Stimulated activated CD4-positive, alpha-beta T cell treated with anti-CD3 and anti-CD28 coated beads, Interleukin-15, amount 100 ng/mL, for 48 hours (primary cell): ENCODE measurements around the gene LZTFL1.

Experiments
- DNase-seq, 2 donors: peaks; one replicate each; pipeline ENCODE4 v3.0.0-alpha.2; 2020; ENCODE audit warnings: low read depth in 2 of 2

LZTFL1 gene

DNA sequence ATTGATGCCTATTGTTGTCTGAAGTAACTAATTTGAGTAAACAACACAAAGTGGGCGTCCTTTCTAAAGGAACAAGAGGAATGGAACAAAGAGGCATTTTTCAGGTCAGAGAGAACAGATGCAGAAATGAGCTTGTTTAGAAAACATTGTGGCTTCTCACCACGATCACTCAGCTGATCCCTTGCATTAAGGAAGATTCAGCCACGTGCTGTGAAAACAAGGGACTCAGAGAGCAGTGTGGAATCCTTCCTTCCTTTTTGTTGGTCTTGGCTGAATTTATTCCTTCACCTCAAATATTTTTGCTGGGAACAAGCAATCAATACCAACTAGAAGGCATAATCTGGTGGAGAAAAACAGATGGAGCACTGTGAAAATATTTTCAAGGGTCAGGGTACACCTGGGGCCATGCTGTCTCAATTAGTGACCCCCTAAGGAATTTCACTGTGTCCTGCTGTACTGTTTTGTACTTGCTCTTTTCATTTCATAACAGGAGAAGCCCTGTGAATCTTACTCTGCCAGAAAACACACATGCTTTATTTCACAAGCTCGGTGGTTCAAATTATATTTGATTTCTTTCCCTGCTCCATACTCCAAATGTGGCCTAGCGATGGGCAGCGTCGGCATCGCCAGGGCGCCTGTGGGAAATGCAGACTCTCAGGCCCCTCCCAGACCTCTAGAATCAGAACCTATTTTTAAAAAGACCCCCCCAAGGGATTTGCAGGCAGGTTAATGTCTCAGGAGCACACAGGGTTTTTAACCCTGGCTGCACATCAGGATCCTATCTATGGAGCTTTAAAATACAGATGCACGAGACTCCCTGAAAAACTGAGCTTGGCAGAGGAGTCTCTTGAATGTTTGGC is 34.0 kb downstream of the LZTFL1 start:
- no peak for DNase-seq

DNA sequence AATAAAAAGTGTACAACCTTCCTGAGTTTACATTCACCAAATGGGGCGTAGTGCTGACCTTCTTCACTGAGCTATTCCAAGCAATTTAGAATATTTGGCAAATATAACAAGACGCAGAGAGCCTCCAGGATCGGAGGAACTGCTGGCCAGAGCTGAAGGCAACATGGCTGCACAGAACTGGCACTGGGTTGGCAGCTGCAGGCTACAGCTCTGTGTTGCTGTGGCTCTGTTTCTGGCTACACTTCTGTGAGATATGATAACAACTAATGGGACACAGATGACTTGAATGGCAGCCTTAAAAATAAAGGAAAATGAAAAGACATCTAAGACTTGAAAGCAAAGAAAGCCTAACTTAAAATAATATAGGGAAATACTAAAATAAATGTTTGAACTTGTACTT is 34.8 kb downstream of the LZTFL1 start:
- no peak for DNase-seq

DNA sequence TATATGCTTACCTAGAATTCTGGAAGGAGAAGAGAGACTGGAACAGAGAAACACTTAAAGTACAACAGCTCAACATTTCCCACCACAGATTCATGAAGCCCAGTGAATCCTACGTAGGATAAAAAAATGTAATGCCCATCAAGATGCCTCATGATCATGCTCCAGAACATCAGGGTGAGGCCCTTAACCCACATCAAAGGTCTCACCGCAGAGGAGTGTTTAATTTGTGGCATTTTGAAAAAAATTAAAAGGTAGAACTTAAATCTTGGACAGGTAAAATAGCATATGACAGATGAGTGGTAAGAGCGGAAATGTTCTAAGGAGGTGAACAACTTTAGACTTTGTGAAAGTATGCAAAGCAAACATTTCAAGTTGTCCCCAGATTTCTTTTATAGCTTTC is 35.8 kb downstream of the LZTFL1 start:
- DNase-seq = no peak

DNA sequence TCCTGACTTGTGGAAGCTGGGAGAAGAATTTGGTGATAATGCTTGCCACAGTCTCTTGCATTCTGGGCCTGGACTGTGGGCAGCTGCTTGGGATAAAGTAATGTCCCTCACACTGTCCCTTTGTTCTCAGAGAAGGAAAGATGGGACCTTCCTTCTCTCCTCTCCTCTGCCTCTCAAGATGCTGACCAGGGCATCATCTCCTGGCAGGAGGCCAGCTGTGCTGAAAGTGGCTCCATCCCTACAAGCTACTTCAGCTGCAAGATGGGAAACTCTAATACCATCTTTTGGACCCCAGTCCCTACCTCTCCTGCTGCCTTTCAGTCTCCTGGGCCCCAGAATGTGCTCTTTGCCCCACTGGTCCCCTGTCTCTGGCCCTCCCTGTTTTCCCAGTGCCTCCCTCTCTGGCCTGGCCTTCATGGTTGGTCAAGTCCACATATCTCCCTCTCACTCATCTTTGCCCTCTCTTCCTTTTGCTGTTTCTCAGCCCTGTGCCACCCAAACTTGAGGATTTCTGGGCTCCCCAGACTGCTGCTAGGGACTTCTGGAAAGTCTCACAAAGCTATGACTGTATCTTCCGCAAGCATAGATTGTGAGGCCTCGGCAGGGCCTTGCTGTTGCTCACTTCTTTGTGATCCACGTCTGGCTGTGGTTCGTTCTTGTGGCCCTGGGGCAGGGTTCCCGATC is 38.5 kb downstream of the LZTFL1 start:
- DNase-seq = no peak

DNA sequence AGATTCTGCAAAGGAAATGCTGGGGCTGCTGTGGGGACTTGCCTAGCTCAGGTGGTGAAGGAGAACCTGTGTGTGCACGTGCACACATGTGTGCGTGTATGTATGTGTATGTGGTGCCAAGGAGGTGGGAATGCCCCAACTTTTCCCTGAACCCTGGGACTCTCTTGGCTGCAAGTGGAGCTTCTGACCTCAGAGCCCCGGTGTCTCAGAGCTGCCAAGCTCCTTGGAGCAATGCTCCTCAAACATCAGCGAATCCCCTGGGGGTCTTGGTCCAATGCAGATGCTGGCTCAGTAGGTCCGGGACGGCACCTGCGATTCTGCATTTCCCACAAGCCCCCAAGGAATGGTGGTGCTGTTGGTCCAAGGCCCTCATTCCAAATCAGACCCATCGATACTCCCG is 39.8 kb downstream of the LZTFL1 start:
- DNase-seq = no peak

DNA sequence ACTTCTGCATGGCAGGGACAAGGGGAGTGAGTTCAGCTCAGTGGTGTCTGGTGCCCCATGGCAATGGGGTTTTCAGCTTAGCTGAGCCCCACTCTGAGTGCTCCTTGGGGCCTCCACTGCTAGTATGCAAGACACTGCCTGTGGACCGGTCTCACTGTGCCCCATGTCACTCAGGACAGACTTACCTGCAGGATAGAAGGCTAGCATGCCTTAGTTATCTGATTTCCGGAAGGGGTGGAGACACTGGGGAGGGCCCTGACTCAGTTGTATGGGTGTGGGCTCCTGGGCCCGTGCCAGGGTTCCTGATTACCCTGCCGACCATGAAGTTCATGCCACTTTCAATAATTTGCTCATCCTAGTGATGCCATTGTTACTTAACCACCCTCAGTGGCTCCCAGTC is 41.3 kb downstream of the LZTFL1 start:
- no peak for DNase-seq

DNA sequence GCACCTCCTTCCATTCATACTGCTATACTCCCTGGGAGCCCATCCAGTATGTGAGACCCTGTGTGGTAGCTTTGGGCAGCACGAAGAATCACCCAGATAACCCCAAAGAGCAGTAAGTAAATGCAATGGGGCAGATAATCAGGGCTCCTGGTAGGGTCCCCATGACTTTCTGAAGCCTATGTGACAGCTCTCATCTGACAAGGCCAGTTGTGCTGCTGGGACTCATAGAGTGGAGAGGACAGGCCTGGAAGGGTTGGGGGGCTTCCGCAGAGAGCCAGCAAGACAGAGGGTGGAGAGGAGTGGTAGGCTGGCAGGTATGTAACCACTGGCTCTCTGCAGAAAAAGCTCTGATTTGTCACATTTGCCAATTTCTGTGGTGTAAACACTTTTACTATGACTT is 42.3 kb downstream of the LZTFL1 start:
- no peak for DNase-seq

DNA sequence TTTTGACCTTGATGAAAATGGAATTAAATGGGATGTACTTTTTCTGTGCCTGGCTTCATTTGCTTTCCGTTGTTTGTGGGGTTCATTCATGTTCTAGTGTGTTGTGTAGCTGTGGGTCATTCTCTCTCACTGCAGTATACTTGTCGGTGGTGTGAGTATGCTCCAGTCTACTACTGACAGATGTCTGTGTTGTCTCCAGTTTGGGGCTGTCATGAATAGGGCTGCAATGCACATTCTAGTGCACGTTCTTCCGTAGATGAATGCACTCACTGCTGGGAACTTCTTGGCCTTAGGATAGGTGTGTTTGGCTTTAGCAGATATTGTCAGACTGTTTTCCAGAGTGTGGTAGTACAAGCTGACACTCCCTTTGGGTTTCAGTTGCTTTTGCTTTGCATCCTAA is 43.9 kb downstream of the LZTFL1 start:
- no peak for DNase-seq

DNA sequence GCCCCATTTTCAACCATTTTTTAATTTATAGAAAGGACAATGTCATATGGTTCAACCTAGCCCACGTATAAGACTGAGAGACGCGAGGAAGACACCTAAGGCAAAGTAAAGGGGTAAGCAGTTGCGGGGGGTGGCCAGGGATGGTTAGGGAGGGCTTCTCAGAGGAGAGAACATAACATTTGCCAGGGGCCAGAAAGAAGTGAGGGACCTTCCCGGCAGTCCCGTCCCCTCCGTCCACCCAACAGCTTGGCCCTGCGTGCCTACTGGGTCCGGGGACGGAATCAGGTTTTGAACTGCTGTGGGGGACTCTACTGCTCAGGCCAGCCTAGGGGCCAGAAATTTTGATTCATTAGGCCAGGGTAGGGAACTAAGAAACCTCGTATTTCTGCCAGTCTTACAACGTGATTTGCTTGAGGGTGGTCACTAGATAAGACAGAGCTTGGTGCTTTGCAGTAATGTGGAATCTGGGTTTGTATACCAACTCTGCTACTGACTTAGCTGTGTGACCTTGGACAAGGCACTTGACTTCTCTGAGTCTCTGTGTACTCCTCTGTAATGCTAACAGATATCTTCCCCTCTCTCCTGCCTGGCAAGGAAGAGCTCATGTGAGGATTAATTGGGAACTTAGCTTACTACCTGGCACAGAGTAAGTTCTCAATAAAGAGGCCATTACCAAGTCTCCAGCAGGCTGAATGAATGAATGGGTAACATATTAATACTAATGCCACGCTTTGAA is 44.8 kb downstream of the LZTFL1 start:
- no peak for DNase-seq

DNA sequence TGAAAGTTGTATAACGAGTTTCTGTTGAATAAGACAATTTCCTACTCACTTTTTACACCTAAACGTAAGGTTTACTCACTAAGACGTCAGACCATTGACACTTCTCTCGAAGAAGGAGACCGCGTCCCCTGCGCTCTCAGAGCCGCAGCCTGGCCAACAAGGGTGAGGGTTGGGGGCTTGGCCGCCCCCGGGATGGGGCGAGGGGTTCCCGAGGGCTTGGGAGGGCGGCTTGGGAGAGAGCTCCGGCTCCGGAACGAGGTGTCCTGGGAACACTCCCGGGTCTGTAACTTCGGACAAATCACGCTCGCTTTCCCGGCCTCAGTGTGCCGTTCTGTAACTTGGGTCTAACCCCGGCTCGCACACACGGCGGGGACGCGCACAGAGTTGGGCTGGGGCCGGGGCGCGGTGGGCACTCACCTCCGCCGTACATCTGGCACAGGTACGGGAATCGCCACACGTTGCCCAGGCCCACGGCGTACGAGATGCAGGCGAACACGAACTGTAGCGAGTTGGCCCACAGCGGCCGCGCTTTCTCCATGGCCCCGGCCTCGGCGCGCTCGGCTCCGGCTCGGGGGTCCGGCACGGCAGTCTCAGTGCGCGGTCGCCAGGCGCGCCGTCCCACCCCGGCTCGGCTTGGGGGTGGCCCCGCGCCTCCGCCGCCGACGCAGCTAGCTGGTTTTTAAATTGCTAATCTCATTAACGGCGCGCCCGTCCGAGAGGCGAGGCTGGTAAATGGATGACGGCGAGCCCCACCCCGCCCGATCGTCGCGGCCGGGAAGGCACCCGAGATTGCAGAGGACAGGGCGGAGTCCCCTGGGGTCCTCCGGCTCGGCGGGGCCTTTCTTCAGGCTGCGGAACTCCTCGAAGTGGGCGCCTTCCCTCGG is 45.8 kb downstream of the LZTFL1 start, which contains the start of gene SLC6A20:
Gene SLC6A20, minus strand, starts transcription at position 655 of the 884 bp plus-strand sequence. Its CDS starts 117 bp downstream, at position 538.
- DNase-seq = no peak

DNA sequence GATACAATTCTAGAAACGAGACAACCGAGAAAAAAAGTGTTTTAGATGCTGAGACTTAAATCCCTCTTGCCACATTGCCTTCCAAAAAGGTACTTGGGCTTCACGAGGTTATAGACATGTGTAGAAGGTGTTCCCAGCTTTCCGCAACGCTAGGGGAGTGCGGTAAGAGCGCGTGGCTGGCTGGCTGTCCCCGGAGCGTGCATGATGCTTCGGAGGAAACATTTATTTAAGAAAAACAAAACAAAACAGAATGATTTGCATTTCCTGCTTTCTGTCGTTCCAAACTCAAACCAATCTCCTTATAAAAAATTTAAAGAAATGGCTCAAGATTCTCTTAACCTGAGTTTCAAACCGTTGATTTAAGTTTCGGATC is 46.4 kb downstream of the LZTFL1 start:
- no peak for DNase-seq

DNA sequence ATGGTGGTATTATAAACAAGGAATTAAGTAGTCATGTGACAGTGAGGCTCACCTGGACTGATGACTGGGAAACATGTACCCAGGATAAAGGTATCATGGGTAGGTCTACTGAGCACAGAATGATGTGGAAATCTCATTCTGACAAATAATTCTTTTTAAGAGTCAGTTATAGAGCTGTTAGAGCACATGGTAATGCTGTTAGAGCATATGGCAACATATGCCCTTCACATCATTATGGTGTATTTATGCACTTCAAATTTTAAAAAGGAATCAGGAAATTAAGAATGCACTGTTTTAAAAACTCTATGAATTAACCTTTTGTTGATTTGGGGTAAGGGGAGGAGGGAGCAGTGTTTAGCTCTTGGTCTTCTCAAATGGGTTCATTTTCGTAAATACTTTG is 47.3 kb downstream of the LZTFL1 start:
- no peak for DNase-seq

DNA sequence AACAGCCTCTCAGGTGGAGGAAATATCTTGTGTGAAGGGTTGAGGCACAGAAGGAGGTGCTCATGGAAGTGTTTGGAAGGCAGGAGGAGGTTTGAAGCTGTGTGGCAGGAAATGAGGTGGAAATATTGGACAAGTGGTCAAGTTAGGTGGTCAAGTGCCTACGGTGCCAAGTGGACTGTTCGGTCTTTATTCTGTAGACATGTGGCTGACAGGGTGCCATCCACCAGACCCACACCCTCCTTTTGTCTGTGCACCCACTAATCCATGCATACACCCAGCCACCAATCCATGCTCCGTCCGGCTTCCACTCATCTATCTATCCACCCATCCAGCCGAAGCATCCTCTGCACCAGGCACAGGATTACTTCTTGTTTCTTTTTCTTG is 47.8 kb downstream of the LZTFL1 start:
- DNase-seq = no peak

DNA sequence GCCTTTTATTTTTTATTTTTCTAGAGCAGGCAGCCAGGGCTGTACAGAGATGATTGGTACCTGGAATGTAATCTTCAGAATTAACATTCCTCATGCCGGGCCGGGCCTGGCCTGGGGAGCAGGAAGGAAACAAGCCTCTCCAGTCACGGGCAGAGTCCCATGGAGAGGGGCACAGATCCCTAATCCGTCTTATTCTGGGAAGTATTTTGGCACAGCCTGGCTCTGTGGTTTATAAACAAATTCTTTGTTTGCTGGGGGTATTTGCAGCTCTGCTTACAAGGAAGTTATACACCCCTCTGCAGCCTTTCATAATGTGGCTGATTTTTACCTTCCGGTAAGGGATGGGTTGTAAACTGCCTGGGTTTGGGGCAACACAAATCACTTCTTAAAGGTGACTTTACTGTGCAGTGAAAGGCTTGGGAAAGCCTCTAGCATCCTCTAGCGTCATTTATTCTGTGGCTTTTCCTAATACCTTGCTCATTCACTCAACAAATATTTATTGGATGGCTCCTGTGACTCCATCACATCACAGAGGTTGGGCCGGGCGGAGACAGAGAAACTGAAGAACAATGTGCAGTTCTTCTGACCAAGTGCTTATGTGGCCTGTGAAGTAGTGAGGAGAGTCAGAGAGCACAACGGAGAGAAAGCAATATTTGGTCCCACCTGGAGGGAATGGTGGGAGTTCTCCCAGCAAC is 48.3 kb downstream of the LZTFL1 start:
- DNase-seq = no peak

DNA sequence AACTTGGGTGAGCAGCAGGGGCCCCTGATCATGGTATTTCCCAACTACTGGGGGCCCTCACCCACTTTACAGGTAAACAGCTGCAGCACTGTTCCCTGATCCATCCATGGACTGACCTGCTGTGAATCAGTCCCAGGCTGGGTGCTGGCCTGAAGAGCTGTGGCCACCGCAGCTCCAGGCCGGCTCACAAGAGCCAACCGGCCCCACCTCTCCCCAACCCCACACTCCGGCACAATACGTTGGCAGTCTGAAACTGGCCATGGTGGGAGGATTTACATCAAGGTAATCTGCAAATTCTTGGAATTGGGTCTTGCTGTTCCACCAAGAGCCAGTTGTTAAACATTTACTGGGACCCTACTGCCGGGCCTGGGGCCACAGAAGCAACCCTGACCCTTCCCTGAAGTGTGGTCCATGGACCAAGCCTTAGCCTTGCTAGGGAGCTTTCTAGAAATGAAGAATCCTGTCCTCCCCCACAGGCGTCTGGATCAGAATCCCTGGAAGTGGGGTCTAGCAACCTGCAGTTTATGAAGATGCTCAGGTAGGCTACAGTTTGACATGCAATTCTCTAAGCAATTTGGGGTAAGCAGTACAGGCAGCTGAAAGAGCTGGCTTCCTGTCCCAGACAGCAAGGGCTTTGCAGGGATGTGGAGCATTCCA is 49.3 kb downstream of the LZTFL1 start:
- DNase-seq = no peak

DNA sequence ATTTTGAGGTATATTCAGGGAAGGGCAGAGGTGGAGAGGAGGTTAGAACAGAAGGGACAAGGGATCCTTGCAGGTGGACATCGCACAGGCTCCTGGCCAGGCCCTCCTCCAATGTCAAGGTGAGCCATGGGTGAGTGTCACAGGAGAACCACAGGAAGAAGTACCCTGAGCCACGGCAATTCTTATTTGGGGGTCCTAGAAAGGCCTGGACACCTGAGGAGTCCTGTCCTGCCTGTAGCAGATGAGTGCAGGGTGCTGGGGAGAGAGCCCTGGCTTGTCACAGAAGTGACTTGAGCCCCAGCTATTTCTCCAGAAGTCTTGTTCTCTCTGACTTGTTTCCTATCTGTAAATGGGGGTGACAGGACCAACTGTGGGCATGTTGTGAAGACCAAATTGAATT is 49.9 kb downstream of the LZTFL1 start:
- DNase-seq = no peak

DNA sequence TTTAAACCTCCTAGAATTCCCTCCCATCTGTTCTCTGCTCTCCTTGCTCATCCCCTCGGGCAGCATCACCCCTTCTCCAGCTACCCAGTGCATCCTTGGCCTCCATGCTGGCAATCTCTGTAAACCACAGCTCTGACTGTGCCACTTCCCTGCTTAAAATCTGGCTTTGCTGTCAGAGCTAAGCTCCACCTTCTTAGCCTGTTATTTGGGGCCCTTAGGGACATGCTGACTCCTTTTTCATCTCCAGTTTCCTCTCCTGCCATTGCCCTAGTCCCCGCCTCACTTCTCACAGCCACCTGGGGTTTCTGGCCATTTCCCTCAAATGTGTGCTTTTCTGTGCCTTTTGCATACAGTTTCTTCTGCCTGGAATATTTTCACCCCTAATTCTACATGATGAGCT is 51.3 kb downstream of the LZTFL1 start:
- no peak for DNase-seq

DNA sequence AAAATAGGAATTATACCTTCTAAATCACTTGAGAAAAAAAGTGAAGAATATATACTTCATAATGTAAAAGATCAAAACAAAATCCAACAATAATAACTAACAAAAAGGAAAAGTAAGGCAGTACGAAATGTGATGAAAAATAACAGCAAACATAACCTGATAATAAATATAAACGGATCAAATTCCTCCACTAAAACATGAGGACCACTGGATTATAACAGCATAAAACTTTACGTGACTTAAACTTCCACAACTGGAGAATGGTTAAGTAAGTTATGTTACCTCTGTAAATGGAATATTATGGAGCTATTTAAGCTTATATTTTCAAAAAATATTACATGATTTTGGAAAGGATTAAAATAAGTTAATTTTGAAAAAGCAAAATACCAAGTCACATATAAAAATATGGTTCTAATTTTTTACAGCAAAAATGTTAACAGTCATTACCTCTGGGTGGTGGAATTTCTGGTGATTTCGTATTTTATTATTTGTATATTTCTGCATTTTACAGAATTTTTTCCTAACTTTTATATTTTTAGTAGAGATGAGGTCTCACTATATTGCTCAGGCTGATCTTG is 52.6 kb downstream of the LZTFL1 start:
- DNase-seq = no peak

DNA sequence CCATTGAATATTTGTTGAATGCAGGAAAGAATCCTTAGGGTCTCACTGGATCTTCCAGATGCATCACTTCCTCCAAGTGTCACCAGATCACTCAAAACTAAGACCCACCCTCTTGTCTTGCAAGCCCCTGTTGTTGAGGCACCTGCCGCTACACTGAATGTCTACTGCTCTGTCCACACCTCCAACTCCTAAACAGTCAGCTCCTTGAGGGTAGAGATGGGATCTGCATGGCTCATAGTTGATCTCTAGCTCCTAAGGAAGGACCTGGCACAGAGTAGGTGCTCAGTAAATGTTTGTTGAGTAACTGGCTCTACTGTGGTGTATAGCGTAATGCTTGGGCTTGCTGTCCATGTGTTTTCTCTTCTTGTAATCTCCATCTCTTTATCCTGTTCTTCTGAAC is 54.4 kb downstream of the LZTFL1 start:
- DNase-seq = no peak

DNA sequence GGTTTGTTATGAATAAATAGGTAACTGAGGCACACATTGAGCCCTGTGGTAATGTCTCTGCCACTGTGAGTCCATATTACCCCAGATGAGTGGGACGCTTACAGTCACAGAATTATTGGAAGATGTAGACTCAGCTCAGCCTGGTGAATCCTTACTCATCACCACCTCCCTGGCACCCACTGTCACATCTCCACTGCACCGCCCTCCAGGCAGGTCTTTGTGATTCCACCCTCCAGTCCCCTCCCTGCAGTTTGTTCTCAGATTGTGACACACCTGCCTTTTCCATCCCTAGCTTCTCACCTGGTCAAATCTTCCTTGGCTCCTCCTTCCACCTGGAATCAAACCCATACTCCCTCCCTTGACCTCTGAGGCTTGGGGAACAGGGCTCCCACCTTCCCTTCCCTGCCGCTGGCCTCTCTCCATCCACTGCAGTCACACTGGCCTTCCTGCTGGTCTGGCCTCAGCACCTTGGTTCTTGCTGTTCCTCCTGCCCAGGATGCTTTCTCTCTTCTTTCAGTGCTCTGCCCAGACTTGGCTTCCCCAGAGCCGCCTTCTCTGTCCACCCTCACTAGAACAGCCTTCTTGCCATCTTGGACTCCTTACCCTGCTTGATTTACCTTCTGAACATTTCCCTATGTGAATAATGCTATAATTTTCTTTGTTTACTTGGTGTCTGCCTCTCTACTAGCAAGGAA is 55.0 kb downstream of the LZTFL1 start:
- DNase-seq = no peak
